Lung (tissue), 12 donors: ENCODE results near the gene RPL21. TPM values are rescaled to one million over a fixed set of nuclear protein-coding genes. Genes with fewer than 3 reads are reported as not detected.

ENCODE experiments used
- ATAC-seq: fragments of 200-7000 bp; cut with Tn5 transposase; one replicate; pipeline ENCODE4 v1.9.1; 2020; ENCODE audit warnings: moderate number of reproducible peaks; ENCODE audit not compliant: insufficient read depth, low FRiP score
- DNase-seq, 3 donors: peaks; one replicate each; pipeline ENCODE4 v3.0.0-alpha.2; 2013 to 2017
- H3K27ac ChIP-seq, 2 donors: one replicate each; pipeline ENCODE4 v1.5.1; 2013; ENCODE audit warnings: mild to moderate bottlenecking in 2 of 2, moderate library complexity in 2 of 2, control low read depth in 1 of 2, inconsistent platforms in 1 of 2, low read depth in 1 of 2, low read length in 1 of 2
- H3K27me3 ChIP-seq, 3 donors: one replicate each; pipeline ENCODE4 v1.5.1; 2013; ENCODE audit warnings: low read length in 2 of 3; ENCODE audit not compliant: control insufficient read depth in 3 of 3, insufficient read depth in 3 of 3
- H3K36me3 ChIP-seq, 4 donors: one replicate each; pipeline ENCODE4 v1.5.1; 2013; ENCODE audit warnings: low read length in 4 of 4, mild to moderate bottlenecking in 1 of 4, moderate library complexity in 1 of 4; ENCODE audit not compliant: control insufficient read depth in 4 of 4, insufficient read depth in 4 of 4
- H3K4me1 ChIP-seq, 5 donors: one replicate each; pipeline ENCODE4 v1.5.1; 2013; ENCODE audit warnings: low read length in 5 of 5, mild to moderate bottlenecking in 2 of 5, moderate library complexity in 1 of 5; ENCODE audit not compliant: control insufficient read depth in 5 of 5, insufficient read depth in 5 of 5
- H3K4me3 ChIP-seq: one replicate; pipeline ENCODE4 v1.5.1; 2013; ENCODE audit warnings: mild to moderate bottlenecking, control low read depth, moderate library complexity
- H3K9ac ChIP-seq, 2 donors: one replicate each; pipeline ENCODE4 v1.5.1; 2013; ENCODE audit warnings: low read length in 2 of 2, control low read depth in 1 of 2; ENCODE audit not compliant: insufficient read depth in 1 of 2
- H3K9me3 ChIP-seq, 4 donors: one replicate each; pipeline ENCODE4 v1.5.1; 2013; ENCODE audit warnings: low read length in 3 of 4, mild to moderate bottlenecking in 1 of 4, moderate library complexity in 1 of 4; ENCODE audit not compliant: control insufficient read depth in 4 of 4, insufficient read depth in 3 of 4
- WGBS, 2 donors: extraction: QIAGEN DNeasy Blood & Tissue Kit; methylation state at CpG; one replicate each; pipeline ENCODE4 v1.1.7; 2013; 5-methylcytosine and 5-hydroxymethylcytosine counted together
- polyA plus RNA-seq, 2 donors: library from polyadenylated mRNA; stranded (reverse); fragments of 200-250 nt; gene quantifications; one replicate each; pipeline ENCODE4 v1.2.1, GENCODE V29; 2013
- total RNA-seq, 2 donors: library from RNA; depleted of rRNA in 1 of 2; stranded (reverse); fragments of >200 nt in 1 of 2; gene quantifications; one replicate each; pipeline ENCODE4 v1.2.1, GENCODE V29; 2014 to 2021
- TF ChIP-seq, protein P1 (sequence below): IDR thresholded peaks from 2 replicates; pipeline ENCODE4 v1.5.1; 2012; ENCODE audit warnings: mild to moderate bottlenecking; ENCODE audit errors: control extremely low read depth, extremely low read depth
- donor health status: control.
- donor health status: control.
- donor health status: Bipolar disorder and iron deficiency.
- donor health status: healthy.
- donor health status: DM: yes; HTN: yes; CAD: no.

Gene RPL21
- total and polyA plus RNA-seq, 4 donors = 796 to 1,951 (median 915) TPM

DNA sequence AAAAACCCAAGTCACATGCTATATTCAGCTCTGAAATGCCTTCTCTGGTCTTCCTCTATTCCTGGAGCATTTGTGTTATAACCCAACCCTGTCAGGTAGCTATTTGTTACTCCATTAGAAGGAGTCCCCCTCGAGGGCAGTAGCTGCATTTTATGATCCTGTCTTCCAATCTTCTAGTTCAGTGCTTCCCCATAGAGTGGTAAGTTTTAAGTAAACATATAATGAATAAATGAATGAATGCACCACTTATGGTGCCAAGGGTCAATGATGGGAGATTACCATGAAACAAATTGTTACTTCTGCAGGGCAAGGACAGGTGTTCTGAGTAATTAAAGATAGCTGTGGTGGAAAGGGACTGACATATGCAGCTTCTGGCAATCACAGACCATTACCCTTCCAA lies 23.3 kb downstream of the RPL21 start:
- no peak for DNase-seq
- H3K4me3 ChIP-seq = no peak overlapping the region
- no peak overlapping the region for H3K9ac ChIP-seq
- H3K9me3 ChIP-seq = no peaks in the 10 kb centered on the region
- ATAC-seq = no peak
- H3K27me3 ChIP-seq = peaks cover 0 to 2% (median 0%) of the 10 kb centered on the region in 3 donors
- no peak overlapping the region for H3K27ac ChIP-seq
- WGBS, 2 donors = 51 to 59% methylated on average over 1 of the region's 1 CpG
- peaks cover 0 to 3% (median 0%) of the 10 kb centered on the region in 4 donors for H3K36me3 ChIP-seq
- H3K4me1 ChIP-seq = peaks cover 4 to 28% (median 10%) of the 10 kb centered on the region in 5 donors
- TF ChIP-seq, protein P1, sequence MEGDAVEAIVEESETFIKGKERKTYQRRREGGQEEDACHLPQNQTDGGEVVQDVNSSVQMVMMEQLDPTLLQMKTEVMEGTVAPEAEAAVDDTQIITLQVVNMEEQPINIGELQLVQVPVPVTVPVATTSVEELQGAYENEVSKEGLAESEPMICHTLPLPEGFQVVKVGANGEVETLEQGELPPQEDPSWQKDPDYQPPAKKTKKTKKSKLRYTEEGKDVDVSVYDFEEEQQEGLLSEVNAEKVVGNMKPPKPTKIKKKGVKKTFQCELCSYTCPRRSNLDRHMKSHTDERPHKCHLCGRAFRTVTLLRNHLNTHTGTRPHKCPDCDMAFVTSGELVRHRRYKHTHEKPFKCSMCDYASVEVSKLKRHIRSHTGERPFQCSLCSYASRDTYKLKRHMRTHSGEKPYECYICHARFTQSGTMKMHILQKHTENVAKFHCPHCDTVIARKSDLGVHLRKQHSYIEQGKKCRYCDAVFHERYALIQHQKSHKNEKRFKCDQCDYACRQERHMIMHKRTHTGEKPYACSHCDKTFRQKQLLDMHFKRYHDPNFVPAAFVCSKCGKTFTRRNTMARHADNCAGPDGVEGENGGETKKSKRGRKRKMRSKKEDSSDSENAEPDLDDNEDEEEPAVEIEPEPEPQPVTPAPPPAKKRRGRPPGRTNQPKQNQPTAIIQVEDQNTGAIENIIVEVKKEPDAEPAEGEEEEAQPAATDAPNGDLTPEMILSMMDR = no peak

DNA sequence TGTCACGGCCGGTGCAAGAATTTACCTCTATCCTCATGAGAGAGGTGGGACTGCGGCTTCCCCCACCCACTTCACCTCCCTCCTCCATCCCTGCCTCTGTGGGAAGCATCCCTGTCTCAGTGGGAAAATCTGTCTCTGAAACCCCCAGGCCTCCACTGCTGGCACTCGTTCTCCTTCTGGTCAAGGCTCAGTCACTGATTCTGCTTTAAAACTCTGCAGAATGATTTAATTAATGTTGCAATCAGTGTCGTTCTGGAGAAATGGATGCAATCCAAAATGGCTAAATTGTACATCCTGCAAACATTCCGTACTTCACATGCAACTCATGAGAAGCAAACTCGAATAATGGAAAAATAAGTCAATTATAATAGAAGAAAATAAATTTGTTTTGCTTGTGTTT lies 24.8 kb downstream of the RPL21 start:
- no peak overlapping the region for H3K4me3 ChIP-seq
- WGBS, 2 donors = 71 to 74% methylated on average over 7 of the region's 7 CpGs
- no peak overlapping the region for H3K27ac ChIP-seq
- H3K36me3 ChIP-seq = peaks cover 0 to 3% (median 0%) of the 10 kb centered on the region in 4 donors
- H3K9ac ChIP-seq = no peak overlapping the region
- DNase-seq (peak in 2 of 3 donors; percentile 48 to 69), ATAC-seq (no peak)
- TF ChIP-seq, protein P1 = no peak
- H3K27me3 ChIP-seq = peaks cover 0 to 2% (median 0%) of the 10 kb centered on the region in 3 donors
- H3K4me1 ChIP-seq = peaks cover 4 to 33% (median 12%) of the 10 kb centered on the region in 5 donors
- no peaks in the 10 kb centered on the region for H3K9me3 ChIP-seq

DNA sequence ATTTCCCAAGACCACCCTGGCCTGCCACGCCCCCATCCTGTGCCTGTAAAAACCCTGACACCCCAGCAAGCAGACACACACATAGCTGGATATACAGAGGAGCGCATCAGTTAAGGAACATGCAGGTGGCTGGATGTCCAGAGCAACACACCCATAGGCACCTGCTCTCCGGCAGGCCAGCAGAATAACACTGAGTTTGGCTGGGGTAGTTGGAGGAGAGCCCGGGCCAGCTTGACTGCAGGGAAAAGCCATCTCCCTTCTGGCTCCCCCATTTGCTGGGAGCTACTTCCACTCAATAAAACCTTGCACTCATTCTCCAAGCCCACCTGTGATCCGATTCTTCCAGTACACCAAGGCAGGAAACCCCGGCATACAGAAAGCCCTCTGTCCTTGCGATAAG lies 28.1 kb downstream of the RPL21 start:
- H3K4me1 ChIP-seq = peaks cover 0 to 12% (median 4%) of the 10 kb centered on the region in 5 donors
- H3K27ac ChIP-seq = no peak overlapping the region
- H3K9me3 ChIP-seq = no peaks in the 10 kb centered on the region
- no peaks in the 10 kb centered on the region for H3K36me3 ChIP-seq
- 93 to 94% methylated on average over 7 of the region's 7 CpGs for WGBS, 2 donors
- H3K9ac ChIP-seq = no peak overlapping the region
- H3K4me3 ChIP-seq = no peak overlapping the region
- H3K27me3 ChIP-seq = peaks cover 0 to 2% (median 0%) of the 10 kb centered on the region in 3 donors
- DNase-seq = no peak
- no peak for ATAC-seq
- TF ChIP-seq, protein P1 = no peak
